WERI-Rb-1 (cell line): ENCODE measurements around the gene RTF1.
A peak's percentile ranks its signal among the peaks of the same experiment; 100 is the strongest.
"Not testable (repeated sequence)": the region's sequence is repeated elsewhere in the genome, so short reads cannot be mapped to it uniquely, and the experiment has no call there.

ENCODE experiments used
- DNase-seq: peaks from one replicate; pipeline ENCODE4 v3.0.0-alpha.2; 2020
- H3K27ac ChIP-seq: fragments of 250-450 bp; sonication (Bioruptor Pico); 2 replicates; pipeline ENCODE4 v1.5.1; 2020; ENCODE audit warnings: mild to moderate bottlenecking, moderate library complexity
- H3K27me3 ChIP-seq: fragments of 250-450 bp; sonication (Bioruptor Pico); 2 replicates; pipeline ENCODE4 v1.5.1; 2021; ENCODE audit warnings: mild to moderate bottlenecking, low read depth, moderate library complexity; ENCODE audit not compliant: insufficient read depth, severe bottlenecking
- H3K36me3 ChIP-seq: fragments of 250-450 bp; sonication (Bioruptor Pico); 2 replicates; pipeline ENCODE4 v1.5.1; 2020; ENCODE audit warnings: mild to moderate bottlenecking, moderate library complexity
- H3K4me3 ChIP-seq: 2 replicates; pipeline ENCODE4 v1.5.1; 2011; ENCODE audit warnings: low read depth, mild to moderate bottlenecking, control low read depth, low read length
- H3K9me3 ChIP-seq: fragments of 250-450 bp; sonication (Bioruptor Pico); 2 replicates; pipeline ENCODE4 v1.5.1; 2021; ENCODE audit warnings: mild to moderate bottlenecking, moderate library complexity; ENCODE audit not compliant: severe bottlenecking
- CTCF ChIP-seq: IDR thresholded peaks from 2 replicates; pipeline ENCODE4 v1.5.1; 2011; ENCODE audit warnings: low read depth, mild to moderate bottlenecking, control low read depth, inconsistent platforms, low read length

RTF1 gene

GRCh38 chr15:41416742-41417417 lies at the start of gene RTF1:
Gene RTF1 (plus strand): TSS chr15:41417095. CDS start chr15:41417116, 21 bp downstream.
- no peaks in the 10 kb centered on the region for H3K9me3 ChIP-seq
- peak; percentile 94 for DNase-seq
- TF ChIP-seq CTCF, result no peak
- H3K27ac ChIP-seq, result peak within 1 kb of the TSS; percentile 86
- H3K36me3 ChIP-seq, result peaks cover 4% of the 10 kb centered on the region
- peak within 1 kb of the TSS; percentile 92 for H3K4me3 ChIP-seq
- H3K27me3 ChIP-seq, result no peaks in the 10 kb centered on the region

- DNase-seq, result no peak
- H3K36me3 ChIP-seq, result peaks cover 96% of the 10 kb centered on the region
- no peak for TF ChIP-seq CTCF
- H3K27ac ChIP-seq, result no peak overlapping the region
- no peaks in the 10 kb centered on the region for H3K9me3 ChIP-seq
- no peaks in the 10 kb centered on the region for H3K27me3 ChIP-seq
- H3K4me3 ChIP-seq, result no peak overlapping the region
Observed at GRCh38 chr15:41367418-41367817, 49.5 kb upstream of the RTF1 start.

- Histone ChIP-seq H3K4me3 (no peak overlapping the region), H3K27ac (no peak overlapping the region), H3K36me3 (peaks cover 83% of the 10 kb centered on the region), H3K9me3 (no peaks in the 10 kb centered on the region), H3K27me3 (no peaks in the 10 kb centered on the region)
- no peak for DNase-seq
- no peak for TF ChIP-seq CTCF
Observed at GRCh38 chr15:41377978-41378377, 38.9 kb upstream of the RTF1 start.

GRCh38 chr15:41383974-41384749 lies 32.7 kb upstream of the RTF1 start:
- H3K27me3 ChIP-seq, DNase-seq, H3K9me3 ChIP-seq, H3K4me3 ChIP-seq: not testable (repeated sequence)
- H3K27ac ChIP-seq, result 0 out of 2 replicates have a peak overlapping the region, but pooled peaks have one; percentile 51
- peaks cover 55% of the 10 kb centered on the region for H3K36me3 ChIP-seq

GRCh38 chr15:41387646-41388045 lies 29.2 kb upstream of the RTF1 start:
- Histone ChIP-seq H3K27me3 (no peaks in the 10 kb centered on the region), H3K4me3 (no peak overlapping the region), H3K27ac (no peak overlapping the region), H3K9me3 (no peaks in the 10 kb centered on the region), H3K36me3 (peaks cover 37% of the 10 kb centered on the region)
- no peak for TF ChIP-seq CTCF
- DNase-seq, result no peak

- no peaks in the 10 kb centered on the region for H3K27me3 ChIP-seq
- H3K9me3 ChIP-seq, result no peaks in the 10 kb centered on the region
- peaks cover 31% of the 10 kb centered on the region for H3K36me3 ChIP-seq
- TF ChIP-seq CTCF, result no peak
- DNase-seq, result no peak
- peak overlapping the region; percentile 22; the same call in 1 of the 2 replicates for H3K27ac ChIP-seq
- H3K4me3 ChIP-seq, result no peak overlapping the region
Observed at GRCh38 chr15:41392659-41393058, 24.2 kb upstream of the RTF1 start.
